Stimulated activated naive CD8-positive, alpha-beta T cell treated with anti-CD3 and anti-CD28 coated beads, Interleukin-15, Interleukin-2, amounts not matched to agents 100 U/mL and 50 U/mL, for 24 hours (primary cell): ENCODE results near the gene GPR15.
A peak's percentile ranks its signal among the peaks of the same experiment; 100 is the strongest.

ENCODE experiments used
- ATAC-seq: fragments of 150-1000 bp; cut with Tn5 transposase; one replicate; pipeline ENCODE4 v1.10.0; 2021
- DNase-seq: peaks from one replicate; pipeline ENCODE4 v3.0.0; 2021

Gene GPR15

GRCh38 chr3:98531622-98532274 lies at the start of gene GPR15:
Gene GPR15 (plus strand): TSS chr3:98531978. CDS start chr3:98532034, 56 bp downstream.
- no peak for DNase-seq
- ATAC-seq = no peak

GRCh38 chr3:98482717-98483482 lies 48.9 kb upstream of the GPR15 start:
- DNase-seq (no peak), ATAC-seq (no peak)

GRCh38 chr3:98483626-98484025 lies 48.2 kb upstream of the GPR15 start:
- ATAC-seq = no peak
- DNase-seq = no peak

- no peak for ATAC-seq
- DNase-seq = no peak
Measured at GRCh38 chr3:98497381-98497780, 34.4 kb upstream of the GPR15 start, which contains the start of gene OR5K2. Gene OR5K2 (plus strand): TSS chr3:98497681. CDS start chr3:98497681, 0 bp downstream.

GRCh38 chr3:98500019-98500418 lies 31.8 kb upstream of the GPR15 start:
- DNase-seq (no peak), ATAC-seq (no peak)

GRCh38 chr3:98501270-98501669 lies 30.5 kb upstream of the GPR15 start:
- DNase-seq = no peak
- no peak for ATAC-seq

GRCh38 chr3:98501863-98502576 lies 29.8 kb upstream of the GPR15 start:
- DNase-seq (no peak), ATAC-seq (no peak)

GRCh38 chr3:98504539-98504938 lies 27.2 kb upstream of the GPR15 start:
- DNase-seq = no peak
- no peak for ATAC-seq

- DNase-seq (no peak), ATAC-seq (no peak)
Measured at GRCh38 chr3:98508582-98508981, 23.2 kb upstream of the GPR15 start.

GRCh38 chr3:98512576-98512975 lies 19.2 kb upstream of the GPR15 start:
- DNase-seq = no peak
- ATAC-seq = no peak

- no peak for DNase-seq
- ATAC-seq = peak; percentile 36
Measured at GRCh38 chr3:98513091-98513511, 18.7 kb upstream of the GPR15 start.

- DNase-seq (no peak), ATAC-seq (peak; percentile 46)
Measured at GRCh38 chr3:98513736-98514135, 18.0 kb upstream of the GPR15 start.

GRCh38 chr3:98514948-98515347 lies 16.8 kb upstream of the GPR15 start:
- DNase-seq (no peak), ATAC-seq (no peak)

- DNase-seq (no peak), ATAC-seq (no peak)
Measured at GRCh38 chr3:98518816-98519215, 13.0 kb upstream of the GPR15 start.

GRCh38 chr3:98519351-98519750 lies 12.4 kb upstream of the GPR15 start:
- ATAC-seq (no peak), DNase-seq (no peak)

- ATAC-seq (peak; percentile 58), DNase-seq (peak; percentile 59)
Measured at GRCh38 chr3:98521897-98522543, 9.8 kb upstream of the GPR15 start.

- DNase-seq = peak; percentile 94
- peak; percentile 97 for ATAC-seq
Measured at GRCh38 chr3:98522544-98523281, 9.1 kb upstream of the GPR15 start, which contains the start of gene CLDND1. Gene CLDND1 (minus strand): TSS chr3:98522902. CDS start chr3:98521424, 1,478 bp downstream.

GRCh38 chr3:98525494-98525893 lies 6.3 kb upstream of the GPR15 start:
- DNase-seq (no peak), ATAC-seq (no peak)

- DNase-seq = no peak
- ATAC-seq = no peak
Measured at GRCh38 chr3:98528474-98529346, 3.1 kb upstream of the GPR15 start.

- no peak for DNase-seq
- ATAC-seq = no peak
Measured at GRCh38 chr3:98529856-98530459, 1.8 kb upstream of the GPR15 start.
